T-helper 2 cell (primary cell): ENCODE measurements around the gene NPRL2.

ENCODE experiments used
- DNase-seq, 5 experiments: peaks; one replicate each; pipeline versions ENCODE4 v3.0.0 to v3.0.0-alpha.2; 2012 to 2022

Gene NPRL2

GRCh38 chr3:50303013-50303815, 47.4 kb downstream of the NPRL2 start, which contains the start of gene HYAL1:
HYAL1 (minus strand) TSS chr3:50303574; CDS start chr3:50302956, 618 bp downstream.
- DNase-seq: no peak

GRCh38 chr3:50302095-50303012, 48.2 kb downstream of the NPRL2 start:
- no peak for DNase-seq

GRCh38 chr3:50300681-50301254, 49.8 kb downstream of the NPRL2 start:
- DNase-seq: no peak

- DNase-seq: peak in 1 of 5 experiments; percentile 57
Measured at GRCh38 chr3:50299929-50300680, 50.5 kb downstream of the NPRL2 start.

- no peak for DNase-seq
Measured at GRCh38 chr3:50299638-50299928, 51.0 kb downstream of the NPRL2 start.

GRCh38 chr3:50298836-50299637, 51.5 kb downstream of the NPRL2 start, which contains the start of the genes HYAL3 and NAA80:
HYAL3 (minus strand) TSS chr3:50299405; CDS start chr3:50295602, 3,803 bp downstream.
NAA80 (minus strand) TSS chr3:50299405; CDS start chr3:50297463, 1,942 bp downstream.
- peak; percentile 96 to 100 (median 99) for DNase-seq

- DNase-seq: no peak
Measured at GRCh38 chr3:50297896-50298725, 52.5 kb downstream of the NPRL2 start.

GRCh38 chr3:50297384-50297775, 53.2 kb downstream of the NPRL2 start:
- no peak for DNase-seq
